SK-N-SH (cell line): Measurements from ENCODE around the gene HBB. TPM values are rescaled to one million over a fixed set of nuclear protein-coding genes. Genes with fewer than 3 reads are reported as not detected.

Experiments
- CTCF ChIA-PET: fragments of 300-600, 350-600 bp; formaldehyde crosslinking; extraction: SDS; loops from one replicate; lab custom pipeline; 2021; lab: Yijun Ruan, JAX
- POLR2A ChIA-PET: fragments of 350-600 bp; sonication (Branson Sonifier 250); formaldehyde crosslinking; extraction: SDS; loops from one replicate; lab custom pipeline; 2020; ENCODE audit warnings: antibody characterized with exemption, inconsistent platforms; lab: Yijun Ruan, JAX
- DNase-seq: peaks from one replicate; pipeline ENCODE4 v3.0.0; 2012
- H2AFZ ChIP-seq: fragments of 200-600 bp; sonication (generic); 2 replicates; pipeline ENCODE4 v1.8.1; 2016; ENCODE audit warnings: antibody characterized with exemption, mild to moderate bottlenecking, low read depth
- H3F3A ChIP-seq: fragments of 200-600 bp; sonication (generic); replicated peaks from 2 replicates; pipeline ENCODE3; 2016; ENCODE audit warnings: antibody characterized with exemption, mild to moderate bottlenecking; ENCODE audit not compliant: insufficient read depth
- H3K27ac ChIP-seq, 2 experiments: fragments of 200-500 bp in 1 of 2; fragments of 200-600 bp in 1 of 2; sonication (Bioruptor generic) in 1 of 2; sonication (generic), shearing (Covaris generic) in 1 of 2; 2 replicates each; pipeline versions ENCODE4 v1.5.1 to v1.6.1; 2014 to 2016; ENCODE audit warnings: low read depth in 2 of 2, inconsistent platforms in 1 of 2, low read length in 1 of 2, mild to moderate bottlenecking in 1 of 2, mixed read lengths in 1 of 2
- H3K27me3 ChIP-seq: fragments of 200-600 bp; sonication (generic), shearing (Covaris generic); 2 replicates; pipeline ENCODE4 v1.6.1; 2016; ENCODE audit warnings: mixed run types; ENCODE audit not compliant: insufficient read depth
- H3K36me3 ChIP-seq, 2 experiments: fragments of 200-500 bp in 1 of 2; fragments of 200-600 bp in 1 of 2; sonication (Bioruptor generic) in 1 of 2; sonication (generic) in 1 of 2; replicated peaks in 1 of 2; 2 replicates each; pipeline versions ENCODE3 to v1.5.1; 2014 to 2016; ENCODE audit warnings: low read length in 1 of 2, mild to moderate bottlenecking in 1 of 2; ENCODE audit not compliant: insufficient read depth in 2 of 2, control insufficient read depth in 1 of 2
- H3K4me1 ChIP-seq, 2 experiments: fragments of 200-500 bp in 1 of 2; fragments of 200-600 bp in 1 of 2; sonication (Bioruptor generic) in 1 of 2; sonication (generic), shearing (Covaris generic) in 1 of 2; 2 replicates each; pipeline versions ENCODE4 v1.5.1 to v1.6.1; 2014 to 2016; ENCODE audit warnings: low read depth in 1 of 2, low read length in 1 of 2, mixed run types in 1 of 2; ENCODE audit not compliant: insufficient read depth in 2 of 2, control insufficient read depth in 1 of 2
- H3K4me2 ChIP-seq: fragments of 200-600 bp; sonication (generic), shearing (Covaris generic); 2 replicates; pipeline ENCODE4 v1.6.1; 2017; ENCODE audit warnings: mixed run types
- H3K4me3 ChIP-seq, 2 experiments: fragments of 200-500 bp in 1 of 2; fragments of 200-600 bp in 1 of 2; sonication (Bioruptor generic) in 1 of 2; sonication (generic), shearing (Covaris generic) in 1 of 2; 2 replicates each; pipeline versions ENCODE4 v1.5.1 to v1.8.1; 2014 to 2016; ENCODE audit warnings: low read depth in 2 of 2, inconsistent platforms in 1 of 2, low read length in 1 of 2, mild to moderate bottlenecking in 1 of 2, mixed read lengths in 1 of 2, moderate library complexity in 1 of 2
- H3K79me2 ChIP-seq: fragments of 200-600 bp; sonication (generic); 2 replicates; pipeline ENCODE4 v1.8.1; 2017; ENCODE audit warnings: mild to moderate bottlenecking; ENCODE audit not compliant: insufficient read depth
- H3K9ac ChIP-seq: fragments of 200-600 bp; sonication (generic); 2 replicates; pipeline ENCODE4 v1.6.1; 2017; ENCODE audit warnings: mixed run types
- H3K9me2 ChIP-seq: fragments of 200-600 bp; sonication (generic); 2 replicates; pipeline ENCODE4 v1.6.1; 2017; ENCODE audit warnings: mixed run types
- H3K9me3 ChIP-seq: fragments of 200-600 bp; sonication (generic); 2 replicates; pipeline ENCODE4 v1.6.1; 2017; ENCODE audit warnings: mixed run types, mild to moderate bottlenecking, moderate library complexity
- H4K20me1 ChIP-seq: fragments of 200-600 bp; sonication (generic); 2 replicates; pipeline ENCODE4 v1.6.1; 2017; ENCODE audit warnings: mild to moderate bottlenecking, mixed run types; ENCODE audit not compliant: insufficient read depth
- ELF1 ChIP-seq: IDR thresholded peaks from 2 replicates; pipeline ENCODE4 v1.4.0; 2012
- FOXJ3 ChIP-seq: sonication (generic); formaldehyde crosslinking; IDR thresholded peaks from 2 replicates; pipeline ENCODE4 v1.5.1; 2020; ENCODE audit warnings: mild to moderate bottlenecking, missing genetic modification reagents
- GABPA ChIP-seq: IDR thresholded peaks from 2 replicates; pipeline ENCODE4 v1.4.0; 2012; ENCODE audit warnings: low read depth, mild to moderate bottlenecking
- GATA2 ChIP-seq: sonication (generic); formaldehyde crosslinking; IDR thresholded peaks from 2 replicates; pipeline ENCODE4 v1.5.0; 2020; ENCODE audit warnings: mild to moderate bottlenecking, missing genetic modification reagents
- JUND ChIP-seq: IDR thresholded peaks from 2 replicates; pipeline ENCODE4 v1.4.0; 2012
- NFIC ChIP-seq: IDR thresholded peaks from 2 replicates; pipeline ENCODE4 v1.4.0; 2012; ENCODE audit warnings: borderline replicate concordance
- NRF1 ChIP-seq: IDR thresholded peaks from 2 replicates; pipeline ENCODE4 v1.6.1; 2012; ENCODE audit warnings: low read depth, mild to moderate bottlenecking, low read length
- POLR2AphosphoS5 ChIP-seq: IDR thresholded peaks from 2 replicates; pipeline ENCODE4 v1.6.1; 2012; ENCODE audit warnings: low read depth, low read length
- RAD21 ChIP-seq: IDR thresholded peaks from 2 replicates; pipeline ENCODE4 v1.6.1; 2012; ENCODE audit warnings: mild to moderate bottlenecking, low read length
- RCOR1 ChIP-seq: fragments of 150-350 bp; IDR thresholded peaks from 2 replicates; pipeline ENCODE4 v1.6.1; 2017; ENCODE audit warnings: antibody characterized with exemption, low read length
- RXRA ChIP-seq: IDR thresholded peaks from 2 replicates; pipeline ENCODE4 v1.4.0; 2012; ENCODE audit warnings: low read depth, mild to moderate bottlenecking, borderline replicate concordance
- TAF1 ChIP-seq: IDR thresholded peaks from 2 replicates; pipeline ENCODE4 v1.6.1; 2012; ENCODE audit warnings: low read depth, mild to moderate bottlenecking, low read length, moderate library complexity, borderline replicate concordance
- TEAD4 ChIP-seq: IDR thresholded peaks from 2 replicates; pipeline ENCODE4 v1.4.0; 2012; ENCODE audit warnings: mild to moderate bottlenecking, borderline replicate concordance; ENCODE audit not compliant: insufficient read depth
- YY1 ChIP-seq: IDR thresholded peaks from 2 replicates; pipeline ENCODE4 v1.4.0; 2012; ENCODE audit warnings: low read depth, mild to moderate bottlenecking
- WGBS: methylation state at CpG from one replicate; pipeline ENCODE4 v1.1.6; 2017; ENCODE audit warnings: low lambda C conversion rate; 5-methylcytosine and 5-hydroxymethylcytosine counted together
- polyA plus RNA-seq, 3 experiments: library from polyadenylated mRNA; depleted of rRNA; stranded (reverse); fragments of >200 nt; gene quantifications; 2 replicates each; pipeline ENCODE4 v1.2.3, GENCODE V29; 2012
- TF ChIP-seq, protein P1 (sequence below): IDR thresholded peaks from 2 replicates; pipeline ENCODE4 v1.4.0; 2012; ENCODE audit warnings: low read depth, borderline replicate concordance
- TF ChIP-seq, protein P2 (sequence below): fragments of 200-600 bp; sonication (generic); IDR thresholded peaks from 2 replicates; pipeline ENCODE4 v1.6.1; 2017; ENCODE audit warnings: antibody characterized with exemption, mild to moderate bottlenecking, moderate library complexity
- TF ChIP-seq, protein P3 (sequence below): IDR thresholded peaks from 2 replicates; pipeline ENCODE4 v1.4.0; 2012; ENCODE audit warnings: low read depth
- TF ChIP-seq, protein P4 (sequence below): IDR thresholded peaks from 2 replicates; pipeline ENCODE4; 2012
- TF ChIP-seq, protein P5 (sequence below): fragments of 150-350 bp; IDR thresholded peaks from 2 replicates; pipeline ENCODE4 v1.6.1; 2017; ENCODE audit warnings: antibody characterized with exemption, low read length, low read depth, borderline replicate concordance

The HBB gene
- polyA plus RNA-seq, 1 of the 3 experiments (the other 2 are of a cell fraction): not detected

DNA sequence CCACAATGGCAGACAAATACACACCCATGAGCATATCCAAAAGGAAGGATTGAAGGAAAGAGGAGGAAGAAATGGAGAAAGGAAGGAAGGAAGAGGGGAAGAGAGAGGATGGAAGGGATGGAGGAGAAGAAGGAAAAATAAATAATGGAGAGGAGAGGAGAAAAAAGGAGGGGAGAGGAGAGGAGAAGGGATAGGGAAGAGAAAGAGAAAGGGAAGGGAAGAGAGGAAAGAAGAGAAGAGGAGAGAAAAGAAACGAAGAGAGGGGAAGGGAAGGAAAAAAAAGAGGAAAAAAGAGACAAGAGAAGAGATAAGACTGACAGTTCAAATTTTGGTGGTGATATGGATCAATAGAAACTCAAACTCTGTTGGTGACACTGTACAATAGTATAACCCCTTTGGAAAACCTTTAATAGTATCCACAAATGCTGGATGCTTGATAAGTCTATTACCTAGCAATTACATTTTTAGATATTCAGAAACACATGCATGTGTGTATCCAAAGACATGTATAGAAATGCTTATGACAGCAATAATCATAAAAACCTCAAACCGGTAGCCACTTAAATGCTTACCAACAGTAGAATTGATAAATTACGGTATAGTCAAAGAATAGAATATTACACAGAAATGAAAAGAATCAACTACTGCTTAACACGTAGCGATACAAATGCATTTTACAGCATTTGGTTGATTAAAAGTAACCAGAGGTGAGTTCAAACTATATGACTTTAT, 8.7 kb upstream of the HBB start:
- Histone ChIP-seq H3K79me2 (no peaks in the 10 kb centered on the region), H3F3A (no peaks in the 10 kb centered on the region), H3K4me1 (no peaks in the 10 kb centered on the region), H3K4me2 (no peak overlapping the region), H4K20me1 (no peaks in the 10 kb centered on the region), H3K9me3 (no peaks in the 10 kb centered on the region), H3K36me3 (no peaks in the 10 kb centered on the region), H3K4me3 (no peak overlapping the region), H2AFZ (no peak overlapping the region), H3K9me2 (no peaks in the 10 kb centered on the region), H3K9ac (no peak overlapping the region), H3K27me3 (no peaks in the 10 kb centered on the region), H3K27ac (no peak overlapping the region)
- no peak for DNase-seq
- TF ChIP-seq, protein P1, sequence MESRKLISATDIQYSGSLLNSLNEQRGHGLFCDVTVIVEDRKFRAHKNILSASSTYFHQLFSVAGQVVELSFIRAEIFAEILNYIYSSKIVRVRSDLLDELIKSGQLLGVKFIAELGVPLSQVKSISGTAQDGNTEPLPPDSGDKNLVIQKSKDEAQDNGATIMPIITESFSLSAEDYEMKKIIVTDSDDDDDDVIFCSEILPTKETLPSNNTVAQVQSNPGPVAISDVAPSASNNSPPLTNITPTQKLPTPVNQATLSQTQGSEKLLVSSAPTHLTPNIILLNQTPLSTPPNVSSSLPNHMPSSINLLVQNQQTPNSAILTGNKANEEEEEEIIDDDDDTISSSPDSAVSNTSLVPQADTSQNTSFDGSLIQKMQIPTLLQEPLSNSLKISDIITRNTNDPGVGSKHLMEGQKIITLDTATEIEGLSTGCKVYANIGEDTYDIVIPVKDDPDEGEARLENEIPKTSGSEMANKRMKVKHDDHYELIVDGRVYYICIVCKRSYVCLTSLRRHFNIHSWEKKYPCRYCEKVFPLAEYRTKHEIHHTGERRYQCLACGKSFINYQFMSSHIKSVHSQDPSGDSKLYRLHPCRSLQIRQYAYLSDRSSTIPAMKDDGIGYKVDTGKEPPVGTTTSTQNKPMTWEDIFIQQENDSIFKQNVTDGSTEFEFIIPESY: no peak
- TF ChIP-seq, protein P2, sequence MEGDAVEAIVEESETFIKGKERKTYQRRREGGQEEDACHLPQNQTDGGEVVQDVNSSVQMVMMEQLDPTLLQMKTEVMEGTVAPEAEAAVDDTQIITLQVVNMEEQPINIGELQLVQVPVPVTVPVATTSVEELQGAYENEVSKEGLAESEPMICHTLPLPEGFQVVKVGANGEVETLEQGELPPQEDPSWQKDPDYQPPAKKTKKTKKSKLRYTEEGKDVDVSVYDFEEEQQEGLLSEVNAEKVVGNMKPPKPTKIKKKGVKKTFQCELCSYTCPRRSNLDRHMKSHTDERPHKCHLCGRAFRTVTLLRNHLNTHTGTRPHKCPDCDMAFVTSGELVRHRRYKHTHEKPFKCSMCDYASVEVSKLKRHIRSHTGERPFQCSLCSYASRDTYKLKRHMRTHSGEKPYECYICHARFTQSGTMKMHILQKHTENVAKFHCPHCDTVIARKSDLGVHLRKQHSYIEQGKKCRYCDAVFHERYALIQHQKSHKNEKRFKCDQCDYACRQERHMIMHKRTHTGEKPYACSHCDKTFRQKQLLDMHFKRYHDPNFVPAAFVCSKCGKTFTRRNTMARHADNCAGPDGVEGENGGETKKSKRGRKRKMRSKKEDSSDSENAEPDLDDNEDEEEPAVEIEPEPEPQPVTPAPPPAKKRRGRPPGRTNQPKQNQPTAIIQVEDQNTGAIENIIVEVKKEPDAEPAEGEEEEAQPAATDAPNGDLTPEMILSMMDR: no peak
- TF ChIP-seq RXRA (no peak), GABPA (no peak)
- TF ChIP-seq, protein P3, sequence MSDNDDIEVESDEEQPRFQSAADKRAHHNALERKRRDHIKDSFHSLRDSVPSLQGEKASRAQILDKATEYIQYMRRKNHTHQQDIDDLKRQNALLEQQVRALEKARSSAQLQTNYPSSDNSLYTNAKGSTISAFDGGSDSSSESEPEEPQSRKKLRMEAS: no peak
- ChIA-PET POLR2A (no interaction called here), CTCF (no interaction called here)
- 5% methylated on average over 5 of the region's 5 CpGs for WGBS

DNA sequence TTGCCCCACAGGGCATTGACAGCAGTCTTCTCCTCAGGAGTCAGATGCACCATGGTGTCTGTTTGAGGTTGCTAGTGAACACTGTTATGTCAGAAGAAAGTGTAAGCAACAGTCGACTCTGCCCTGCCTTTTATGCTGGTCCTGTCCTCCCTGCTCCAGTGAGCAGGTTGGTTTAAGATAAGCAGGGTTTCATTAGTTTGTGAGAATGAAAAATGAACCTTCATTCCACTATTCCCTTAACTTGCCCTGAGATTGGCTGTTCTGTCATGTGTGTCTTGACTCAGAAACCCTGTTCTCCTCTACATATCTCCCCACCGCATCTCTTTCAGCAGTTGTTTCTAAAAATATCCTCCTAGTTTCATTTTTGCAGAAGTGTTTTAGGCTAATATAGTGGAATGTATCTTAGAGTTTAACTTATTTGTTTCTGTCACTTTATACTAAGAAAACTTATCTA, 7.5 kb upstream of the HBB start, which contains the start of gene HBD:
TSS of gene HBD (minus strand) at position 103 of the 454 bp plus-strand sequence. CDS start at position 53, 50 bp downstream.
- no peaks in the 10 kb centered on the region for H3K79me2 ChIP-seq
- H3K27me3 ChIP-seq: no peaks in the 10 kb centered on the region
- ChIA-PET POLR2A (no interaction called here), CTCF (no interaction called here)
- H4K20me1 ChIP-seq: no peaks in the 10 kb centered on the region
- H3K4me1 ChIP-seq: no peaks in the 10 kb centered on the region
- H3K9ac ChIP-seq: no peak within 1 kb of the TSS
- H3K9me2 ChIP-seq: no peaks in the 10 kb centered on the region
- no peak within 1 kb of the TSS for H2AFZ ChIP-seq
- H3K27ac ChIP-seq: no peak within 1 kb of the TSS
- no peak for DNase-seq
- H3K4me2 ChIP-seq: no peak within 1 kb of the TSS
- H3K9me3 ChIP-seq: no peaks in the 10 kb centered on the region
- no peaks in the 10 kb centered on the region for H3K36me3 ChIP-seq
- no peaks in the 10 kb centered on the region for H3F3A ChIP-seq
- WGBS: 3% methylated on average over 2 of the region's 2 CpGs
- no peak within 1 kb of the TSS for H3K4me3 ChIP-seq
- TF ChIP-seq YY1: no peak
- TF ChIP-seq, protein P2: no peak
- TF ChIP-seq RAD21: no peak
- TF ChIP-seq TAF1: no peak
- TF ChIP-seq NFIC: no peak
- no peak for TF ChIP-seq GABPA
- TF ChIP-seq, protein P4, sequence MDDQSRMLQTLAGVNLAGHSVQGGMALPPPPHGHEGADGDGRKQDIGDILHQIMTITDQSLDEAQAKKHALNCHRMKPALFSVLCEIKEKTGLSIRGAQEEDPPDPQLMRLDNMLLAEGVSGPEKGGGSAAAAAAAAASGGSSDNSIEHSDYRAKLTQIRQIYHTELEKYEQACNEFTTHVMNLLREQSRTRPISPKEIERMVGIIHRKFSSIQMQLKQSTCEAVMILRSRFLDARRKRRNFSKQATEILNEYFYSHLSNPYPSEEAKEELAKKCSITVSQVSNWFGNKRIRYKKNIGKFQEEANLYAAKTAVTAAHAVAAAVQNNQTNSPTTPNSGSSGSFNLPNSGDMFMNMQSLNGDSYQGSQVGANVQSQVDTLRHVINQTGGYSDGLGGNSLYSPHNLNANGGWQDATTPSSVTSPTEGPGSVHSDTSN: no peak
- no peak for TF ChIP-seq ELF1
- TF ChIP-seq FOXJ3: no peak
- no peak for TF ChIP-seq POLR2AphosphoS5
- TF ChIP-seq JUND: no peak
- TF ChIP-seq NRF1: no peak
- TF ChIP-seq RCOR1: no peak
- no peak for TF ChIP-seq RXRA
- TF ChIP-seq, protein P5, sequence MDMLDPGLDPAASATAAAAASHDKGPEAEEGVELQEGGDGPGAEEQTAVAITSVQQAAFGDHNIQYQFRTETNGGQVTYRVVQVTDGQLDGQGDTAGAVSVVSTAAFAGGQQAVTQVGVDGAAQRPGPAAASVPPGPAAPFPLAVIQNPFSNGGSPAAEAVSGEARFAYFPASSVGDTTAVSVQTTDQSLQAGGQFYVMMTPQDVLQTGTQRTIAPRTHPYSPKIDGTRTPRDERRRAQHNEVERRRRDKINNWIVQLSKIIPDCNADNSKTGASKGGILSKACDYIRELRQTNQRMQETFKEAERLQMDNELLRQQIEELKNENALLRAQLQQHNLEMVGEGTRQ: no peak
- no peak for TF ChIP-seq TEAD4
- TF ChIP-seq GATA2 (CRISPR knock-in tag): no peak
